B cell (primary cell): ENCODE measurements around the gene ADGRV1. TPM values are rescaled to one million over a fixed set of nuclear protein-coding genes. Genes with fewer than 3 reads are reported as not detected.

Experiments used
- ATAC-seq: fragments of 200-7000 bp; cut with Tn5 transposase; one replicate; pipeline ENCODE4 v1.10.0; 2021; ENCODE audit warnings: low read depth, mild to moderate bottlenecking, moderate number of reproducible peaks, moderate library complexity
- CTCF ChIA-PET: fragments of 350-600 bp; sonication (Branson Sonifier 250); formaldehyde crosslinking; loops from one replicate; lab custom pipeline; 2021; ENCODE audit warnings: antibody characterized with exemption, inconsistent platforms; lab: Charles Lee
- POLR2A ChIA-PET: fragments of 350-600 bp; sonication (Branson Sonifier 250); formaldehyde crosslinking; loops from one replicate; lab custom pipeline; 2021; ENCODE audit warnings: antibody characterized with exemption; lab: Charles Lee
- DNase-seq: peaks from one replicate; pipeline ENCODE4 v3.0.0; 2013
- H2AFZ ChIP-seq: 2 replicates; pipeline ENCODE4 v1.6.1; 2012; ENCODE audit warnings: mild to moderate bottlenecking, low read depth, low read length; ENCODE audit not compliant: insufficient read depth, poor library complexity, severe bottlenecking
- H3K27ac ChIP-seq, 2 donors: 1 replicate in 1 of 2; 2 replicates in 1 of 2; pipeline ENCODE4 v1.5.1; 2012 to 2013; ENCODE audit warnings: low read length in 2 of 2, mild to moderate bottlenecking in 2 of 2, moderate library complexity in 1 of 2
- H3K27me3 ChIP-seq, 4 experiments: fragments of 200-600 bp in 1 of 4; sonication (generic) in 1 of 4; replicated peaks in 1 of 4; 1 replicate in 2 of 4; 2 replicates in 2 of 4; pipeline versions ENCODE4 v1.6.1 to v1.7.0; 2013 to 2016; ENCODE audit warnings: low read length in 3 of 4, mild to moderate bottlenecking in 2 of 4, mixed read lengths in 1 of 4, moderate library complexity in 1 of 4; ENCODE audit not compliant: insufficient read depth in 4 of 4, control insufficient read depth in 3 of 4; ENCODE audit errors: control extremely low read depth in 1 of 4
- H3K36me3 ChIP-seq, 2 experiments: replicated peaks in 1 of 2; 1 replicate in 1 of 2; 2 replicates in 1 of 2; pipeline versions ENCODE4 v1.6.1 to v1.7.1; 2013; ENCODE audit warnings: low read length in 1 of 2; ENCODE audit not compliant: insufficient read depth in 2 of 2, control insufficient read depth in 1 of 2; ENCODE audit errors: control extremely low read depth in 1 of 2, extremely low read depth in 1 of 2
- H3K4me1 ChIP-seq, 2 donors: fragments of 200-600 bp in 1 of 2; sonication (generic) in 1 of 2; 1 replicate in 1 of 2; 2 replicates in 1 of 2; pipeline versions ENCODE4 v1.5.1 to v1.6.1; 2013 to 2017; ENCODE audit warnings: low read length in 2 of 2; ENCODE audit not compliant: control insufficient read depth in 2 of 2, insufficient read depth in 2 of 2
- H3K4me2 ChIP-seq: replicated peaks from 2 replicates; pipeline ENCODE3; 2012; ENCODE audit warnings: mild to moderate bottlenecking, low read depth, low read length; ENCODE audit not compliant: poor library complexity, severe bottlenecking
- H3K4me3 ChIP-seq, 5 experiments: fragments of 200-600 bp in 1 of 5; sonication (generic) in 1 of 5; 1 replicate in 3 of 5; 2 replicates in 2 of 5; pipeline versions ENCODE4 v1.5.1 to v1.7.0; 2011 to 2016; ENCODE audit warnings: low read length in 4 of 5, mild to moderate bottlenecking in 4 of 5, low read depth in 2 of 5, control low read depth in 1 of 5, moderate library complexity in 1 of 5; ENCODE audit not compliant: insufficient read depth in 1 of 5; ENCODE audit errors: control extremely low read depth in 1 of 5, extremely low read depth in 1 of 5
- H3K79me2 ChIP-seq: fragments of 200-600 bp; sonication (generic); one replicate; pipeline ENCODE4 v1.6.0; 2016; ENCODE audit warnings: low read length; ENCODE audit not compliant: control insufficient read depth, insufficient read depth
- H3K9ac ChIP-seq: fragments of 200-600 bp; sonication (generic); 2 replicates; pipeline ENCODE4 v1.6.1; 2017; ENCODE audit warnings: mild to moderate bottlenecking, low read length, moderate library complexity
- H3K9me3 ChIP-seq, 3 donors: one replicate each; pipeline versions ENCODE4 v1.6.1 to v1.7.1; 2013; ENCODE audit warnings: low read length in 2 of 3; ENCODE audit not compliant: control insufficient read depth in 2 of 3, insufficient read depth in 1 of 3; ENCODE audit errors: control extremely low read depth in 1 of 3
- H4K20me1 ChIP-seq: 2 replicates; pipeline ENCODE4 v1.6.0; 2012; ENCODE audit warnings: mild to moderate bottlenecking, low read length; ENCODE audit not compliant: insufficient read depth, control insufficient read depth, poor library complexity, severe bottlenecking
- H3K27ac Mint-ChIP-seq: one replicate; pipeline ENCODE4 v1.8.0; 2021; ENCODE audit warnings: mixed read lengths
- H3K27me3 Mint-ChIP-seq: one replicate; pipeline ENCODE4 v1.8.0; 2021; ENCODE audit warnings: mixed read lengths
- H3K4me1 Mint-ChIP-seq: one replicate; pipeline ENCODE4 v1.8.0; 2021; ENCODE audit warnings: mixed read lengths
- H3K4me3 Mint-ChIP-seq: one replicate; pipeline ENCODE4 v1.8.0; 2021; ENCODE audit warnings: mixed read lengths
- H3K9me3 Mint-ChIP-seq: one replicate; pipeline ENCODE4 v1.8.0; 2022; ENCODE audit warnings: mixed read lengths; ENCODE audit not compliant: insufficient read depth
- EZH2 ChIP-seq: IDR thresholded peaks from 2 replicates; pipeline ENCODE4 v1.6.1; 2012; ENCODE audit warnings: borderline replicate concordance, low read depth, mild to moderate bottlenecking, moderate library complexity, low read length; ENCODE audit not compliant: insufficient read depth, poor library complexity, severe bottlenecking
- WGBS: methylation state at CpG from one replicate; pipeline ENCODE4 v1.1.5; 2013; ENCODE audit warnings: missing lambda C conversion rate; ENCODE audit not compliant: insufficient coverage; 5-methylcytosine and 5-hydroxymethylcytosine counted together
- intact Hi-C: fragments of 100-400 bp; cut with micrococcal nuclease; formaldehyde crosslinking; loops from one replicate; pipeline ENCODE4 v1.10.0; 2022
- polyA plus RNA-seq: library from polyadenylated mRNA; depleted of rRNA; stranded (reverse); fragments of >200 nt; gene quantifications from 2 replicates; pipeline ENCODE4 v1.2.3, GENCODE V29; 2012
- total RNA-seq, 2 donors: library from RNA; stranded (reverse); fragments of 120-200 nt in 1 of 2; gene quantifications; 1 replicate in 1 of 2; 2 replicates in 1 of 2; pipeline versions ENCODE4 v1.2.3 to v1.2.4, GENCODE V29; 2013 to 2022
- TF ChIP-seq, protein P1 (sequence below): fragments of 200-600 bp; IDR thresholded peaks from one replicate; pipeline ENCODE4 v1.8.0; 2022; ENCODE audit warnings: antibody characterized with exemption, mild to moderate bottlenecking

Gene ADGRV1
- total and polyA plus RNA-seq, 2 donors (not counting 1 experiment from before 2014, with no cell fraction given), result 0.07 TPM; not detected in 1

DNA sequence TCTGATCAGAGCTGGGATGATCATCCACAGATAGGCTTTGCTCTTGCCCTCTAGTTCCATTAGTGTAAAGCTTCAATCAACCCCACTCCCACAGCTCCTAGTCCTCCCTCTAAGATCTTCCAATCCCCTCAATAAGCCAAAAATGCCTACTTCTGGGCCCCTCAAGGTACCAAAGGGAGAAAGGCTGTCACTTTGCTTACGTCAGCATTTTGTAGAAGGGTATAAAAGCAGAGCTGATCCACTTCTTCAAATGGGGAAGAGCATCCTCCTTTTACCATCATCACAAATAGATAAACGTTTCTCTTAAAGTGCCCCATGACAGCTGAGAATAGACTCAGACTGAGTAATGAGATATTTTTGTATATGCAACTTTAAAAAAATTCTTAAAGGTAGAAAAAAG is 13.1 kb upstream of the ADGRV1 start:
- H3K9ac ChIP-seq, result no peak overlapping the region
- ChIA-PET POLR2A (no interaction called here), CTCF (no interaction called here)
- no CpG with 5 or more reads among the region's 2 CpGs for WGBS
- peaks cover 0 to 29% (median 17%) of the 10 kb centered on the region in 4 experiments for H3K27me3 ChIP-seq
- H3K4me2 ChIP-seq, result no peak overlapping the region
- H4K20me1 ChIP-seq, result no peaks in the 10 kb centered on the region
- H3K4me3 ChIP-seq, result no peak overlapping the region
- no peaks in the 10 kb centered on the region for H3K4me1 ChIP-seq
- Mint-ChIP-seq H3K9me3 (no peaks in the 10 kb centered on the region), H3K27ac (no peak overlapping the region), H3K27me3 (peaks cover 47% of the 10 kb centered on the region), H3K4me3 (no peak overlapping the region), H3K4me1 (no peaks in the 10 kb centered on the region)
- DNase-seq, result no peak
- H2AFZ ChIP-seq, result no peak overlapping the region
- H3K27ac ChIP-seq, result no peak overlapping the region
- intact Hi-C loops, result no loop called here
- H3K9me3 ChIP-seq, result no peaks in the 10 kb centered on the region
- H3K79me2 ChIP-seq, result no peaks in the 10 kb centered on the region
- no peak for ATAC-seq
- no peaks in the 10 kb centered on the region for H3K36me3 ChIP-seq
- no peak for TF ChIP-seq EZH2
- TF ChIP-seq, protein P1, sequence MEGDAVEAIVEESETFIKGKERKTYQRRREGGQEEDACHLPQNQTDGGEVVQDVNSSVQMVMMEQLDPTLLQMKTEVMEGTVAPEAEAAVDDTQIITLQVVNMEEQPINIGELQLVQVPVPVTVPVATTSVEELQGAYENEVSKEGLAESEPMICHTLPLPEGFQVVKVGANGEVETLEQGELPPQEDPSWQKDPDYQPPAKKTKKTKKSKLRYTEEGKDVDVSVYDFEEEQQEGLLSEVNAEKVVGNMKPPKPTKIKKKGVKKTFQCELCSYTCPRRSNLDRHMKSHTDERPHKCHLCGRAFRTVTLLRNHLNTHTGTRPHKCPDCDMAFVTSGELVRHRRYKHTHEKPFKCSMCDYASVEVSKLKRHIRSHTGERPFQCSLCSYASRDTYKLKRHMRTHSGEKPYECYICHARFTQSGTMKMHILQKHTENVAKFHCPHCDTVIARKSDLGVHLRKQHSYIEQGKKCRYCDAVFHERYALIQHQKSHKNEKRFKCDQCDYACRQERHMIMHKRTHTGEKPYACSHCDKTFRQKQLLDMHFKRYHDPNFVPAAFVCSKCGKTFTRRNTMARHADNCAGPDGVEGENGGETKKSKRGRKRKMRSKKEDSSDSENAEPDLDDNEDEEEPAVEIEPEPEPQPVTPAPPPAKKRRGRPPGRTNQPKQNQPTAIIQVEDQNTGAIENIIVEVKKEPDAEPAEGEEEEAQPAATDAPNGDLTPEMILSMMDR, result no peak

DNA sequence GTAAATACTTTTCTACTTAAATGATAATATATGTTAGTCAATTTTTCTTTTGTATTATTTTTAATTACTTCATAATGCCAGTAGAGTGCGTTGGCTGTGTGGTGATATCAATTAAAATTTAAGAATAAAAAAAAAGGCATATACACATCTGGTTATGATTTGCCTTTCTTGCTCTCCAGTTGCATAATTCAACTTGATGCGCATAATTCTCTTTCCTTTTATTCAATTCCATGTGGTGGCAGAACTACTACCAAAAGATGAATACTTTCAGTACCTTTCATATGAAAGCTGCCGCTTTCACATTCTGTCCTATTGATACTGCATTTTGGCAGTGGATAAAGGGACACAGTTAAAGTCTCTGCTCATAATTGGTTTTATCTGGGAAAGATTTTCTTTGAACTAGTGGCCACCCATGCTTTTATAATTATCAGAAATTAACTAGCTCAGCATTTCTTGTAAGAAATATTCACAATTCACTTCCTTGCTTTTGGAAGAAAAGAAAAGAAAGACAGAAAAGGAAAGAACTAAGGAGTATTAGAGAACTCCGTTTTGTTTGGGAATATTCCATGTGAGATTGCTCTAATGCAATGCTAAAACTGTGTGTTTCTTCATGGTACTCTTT is 12.3 kb upstream of the ADGRV1 start:
- H3K79me2 ChIP-seq, result no peaks in the 10 kb centered on the region
- Mint-ChIP-seq H3K4me3 (no peak overlapping the region), H3K27ac (no peak overlapping the region), H3K27me3 (peaks cover 41% of the 10 kb centered on the region), H3K4me1 (peaks cover 3% of the 10 kb centered on the region), H3K9me3 (no peaks in the 10 kb centered on the region)
- no peak overlapping the region for H2AFZ ChIP-seq
- DNase-seq (no peak), ATAC-seq (no peak)
- no peak overlapping the region for H3K4me3 ChIP-seq
- no peaks in the 10 kb centered on the region for H4K20me1 ChIP-seq
- H3K4me1 ChIP-seq, result peaks cover 3% of the 10 kb centered on the region in 2 donors
- H3K27ac ChIP-seq, result no peak overlapping the region
- no peak for TF ChIP-seq EZH2
- TF ChIP-seq, protein P1, result no peak
- peaks cover 0 to 29% (median 17%) of the 10 kb centered on the region in 4 experiments for H3K27me3 ChIP-seq
- CTCF ChIA-PET, result no interaction called here
- H3K4me2 ChIP-seq, result no peak overlapping the region
- no peaks in the 10 kb centered on the region for H3K36me3 ChIP-seq
- no peaks in the 10 kb centered on the region for H3K9me3 ChIP-seq
- WGBS, result 100% methylated on average over 1 of the region's 4 CpGs
- POLR2A ChIA-PET, result no interaction called here
- intact Hi-C loops, result no loop called here
- H3K9ac ChIP-seq, result no peak overlapping the region
